ENCODE data around the gene FBXW4.

FBXW4 gene

DNA sequence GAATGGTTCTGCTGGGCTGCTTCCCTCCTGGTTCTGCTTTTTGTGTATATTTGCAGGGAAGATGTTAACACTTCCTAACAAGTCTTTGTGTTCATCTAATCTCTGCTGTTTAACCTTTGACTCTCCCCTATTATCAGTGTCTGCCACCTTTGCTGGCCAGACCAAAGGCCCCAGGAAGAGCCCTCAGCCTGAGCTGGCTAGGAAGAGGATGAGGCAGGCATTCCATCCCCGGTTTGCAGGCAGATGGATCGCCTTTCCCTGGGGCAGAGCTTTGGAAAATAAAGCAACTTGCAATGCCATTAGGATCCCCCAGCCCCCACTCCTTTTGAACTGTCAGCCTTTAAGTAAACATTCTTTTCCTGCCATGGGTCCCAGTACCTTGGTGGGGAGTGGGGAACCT lies 87.8 kb downstream of the FBXW4 start:
- TF ChIP-seq YY1 (IDR thresholded peaks at IDR 0.05; ENCODE audit: low read depth) (no peak), USF1 (IDR thresholded peaks at IDR 0.05) (no peak), TAF1 (IDR thresholded peaks at IDR 0.05; ENCODE audit: low read depth) (no peak), TEAD4 (IDR thresholded peaks at IDR 0.05) (no peak), EGR1 (IDR thresholded peaks at IDR 0.05) (no peak), NFIC (IDR thresholded peaks at IDR 0.05) (no peak), ZBTB7A (IDR thresholded peaks at IDR 0.05; ENCODE audit: low read depth) (no peak), FOXM1 (IDR thresholded peaks at IDR 0.05; ENCODE audit: borderline replicate concordance, low read depth) (no peak), TCF12 (IDR thresholded peaks at IDR 0.05; ENCODE audit: low read depth) (no peak), CREB1 (IDR thresholded peaks at IDR 0.05; ENCODE audit: low read depth) (no peak), RAD21 (IDR thresholded peaks at IDR 0.05; ENCODE audit: low read depth) (no peak), EP300 (IDR thresholded peaks at IDR 0.05; ENCODE audit: borderline replicate concordance) (no peak), CEBPB (IDR thresholded peaks at IDR 0.05) (no peak)
- TF ChIP-seq, protein P1, sequence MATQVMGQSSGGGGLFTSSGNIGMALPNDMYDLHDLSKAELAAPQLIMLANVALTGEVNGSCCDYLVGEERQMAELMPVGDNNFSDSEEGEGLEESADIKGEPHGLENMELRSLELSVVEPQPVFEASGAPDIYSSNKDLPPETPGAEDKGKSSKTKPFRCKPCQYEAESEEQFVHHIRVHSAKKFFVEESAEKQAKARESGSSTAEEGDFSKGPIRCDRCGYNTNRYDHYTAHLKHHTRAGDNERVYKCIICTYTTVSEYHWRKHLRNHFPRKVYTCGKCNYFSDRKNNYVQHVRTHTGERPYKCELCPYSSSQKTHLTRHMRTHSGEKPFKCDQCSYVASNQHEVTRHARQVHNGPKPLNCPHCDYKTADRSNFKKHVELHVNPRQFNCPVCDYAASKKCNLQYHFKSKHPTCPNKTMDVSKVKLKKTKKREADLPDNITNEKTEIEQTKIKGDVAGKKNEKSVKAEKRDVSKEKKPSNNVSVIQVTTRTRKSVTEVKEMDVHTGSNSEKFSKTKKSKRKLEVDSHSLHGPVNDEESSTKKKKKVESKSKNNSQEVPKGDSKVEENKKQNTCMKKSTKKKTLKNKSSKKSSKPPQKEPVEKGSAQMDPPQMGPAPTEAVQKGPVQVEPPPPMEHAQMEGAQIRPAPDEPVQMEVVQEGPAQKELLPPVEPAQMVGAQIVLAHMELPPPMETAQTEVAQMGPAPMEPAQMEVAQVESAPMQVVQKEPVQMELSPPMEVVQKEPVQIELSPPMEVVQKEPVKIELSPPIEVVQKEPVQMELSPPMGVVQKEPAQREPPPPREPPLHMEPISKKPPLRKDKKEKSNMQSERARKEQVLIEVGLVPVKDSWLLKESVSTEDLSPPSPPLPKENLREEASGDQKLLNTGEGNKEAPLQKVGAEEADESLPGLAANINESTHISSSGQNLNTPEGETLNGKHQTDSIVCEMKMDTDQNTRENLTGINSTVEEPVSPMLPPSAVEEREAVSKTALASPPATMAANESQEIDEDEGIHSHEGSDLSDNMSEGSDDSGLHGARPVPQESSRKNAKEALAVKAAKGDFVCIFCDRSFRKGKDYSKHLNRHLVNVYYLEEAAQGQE (IDR thresholded peaks at IDR 0.05; ENCODE audit: low read depth), result no peak
- TF ChIP-seq, protein P2, sequence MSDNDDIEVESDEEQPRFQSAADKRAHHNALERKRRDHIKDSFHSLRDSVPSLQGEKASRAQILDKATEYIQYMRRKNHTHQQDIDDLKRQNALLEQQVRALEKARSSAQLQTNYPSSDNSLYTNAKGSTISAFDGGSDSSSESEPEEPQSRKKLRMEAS (IDR thresholded peaks at IDR 0.05), result no peak

GRCh38 chr10:101602761-101603398 lies 92.1 kb downstream of the FBXW4 start:
- no peak for TF ChIP-seq CREB1 (IDR thresholded peaks at IDR 0.05; ENCODE audit: low read depth)
- TF ChIP-seq YY1 (IDR thresholded peaks at IDR 0.05; ENCODE audit: low read depth), result no peak
- no peak for TF ChIP-seq EGR1 (IDR thresholded peaks at IDR 0.05)
- TF ChIP-seq TAF1 (IDR thresholded peaks at IDR 0.05; ENCODE audit: low read depth), result no peak
- no peak for TF ChIP-seq TCF12 (IDR thresholded peaks at IDR 0.05; ENCODE audit: low read depth)
- TF ChIP-seq NFIC (IDR thresholded peaks at IDR 0.05), result no peak
- peak; percentile 91 for TF ChIP-seq RAD21 (IDR thresholded peaks at IDR 0.05; ENCODE audit: low read depth)

DNA sequence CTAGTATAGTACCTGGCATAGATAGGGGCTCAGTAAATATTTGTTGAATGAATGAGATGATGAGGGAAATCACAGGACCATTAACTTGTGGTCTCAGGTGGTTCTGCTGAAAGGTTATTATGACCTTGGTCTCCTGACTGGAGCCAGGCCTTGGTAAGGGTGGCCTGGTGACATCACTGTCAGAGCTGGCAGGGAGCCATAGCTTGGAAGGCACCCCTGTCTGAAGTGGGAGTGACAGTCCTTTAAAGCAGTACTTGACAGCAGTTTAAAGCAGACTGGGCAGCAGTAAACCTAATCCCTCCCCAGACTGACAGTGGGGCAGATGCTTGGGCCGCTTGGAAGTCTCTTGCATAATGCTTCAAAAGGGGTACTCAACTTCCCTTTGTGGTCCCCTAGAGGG lies 93.4 kb downstream of the FBXW4 start:
- no peak for TF ChIP-seq FOXM1 (IDR thresholded peaks at IDR 0.05; ENCODE audit: borderline replicate concordance, low read depth)
- no peak for TF ChIP-seq NFIC (IDR thresholded peaks at IDR 0.05)
- no peak for TF ChIP-seq TAF1 (IDR thresholded peaks at IDR 0.05; ENCODE audit: low read depth)
- TF ChIP-seq USF1 (IDR thresholded peaks at IDR 0.05), result no peak
- TF ChIP-seq EP300 (IDR thresholded peaks at IDR 0.05; ENCODE audit: borderline replicate concordance), result no peak
- no peak for TF ChIP-seq CREB1 (IDR thresholded peaks at IDR 0.05; ENCODE audit: low read depth)
- TF ChIP-seq TEAD4 (IDR thresholded peaks at IDR 0.05), result no peak
- no peak for TF ChIP-seq EGR1 (IDR thresholded peaks at IDR 0.05)
- TF ChIP-seq, protein P2 (IDR thresholded peaks at IDR 0.05), result no peak
- TF ChIP-seq RAD21 (IDR thresholded peaks at IDR 0.05; ENCODE audit: low read depth), result no peak
- TF ChIP-seq CEBPB (IDR thresholded peaks at IDR 0.05), result no peak
- TF ChIP-seq YY1 (IDR thresholded peaks at IDR 0.05; ENCODE audit: low read depth), result no peak
- no peak for TF ChIP-seq TCF12 (IDR thresholded peaks at IDR 0.05; ENCODE audit: low read depth)
- no peak for TF ChIP-seq ZBTB7A (IDR thresholded peaks at IDR 0.05; ENCODE audit: low read depth)
- TF ChIP-seq, protein P1 (IDR thresholded peaks at IDR 0.05; ENCODE audit: low read depth), result no peak

DNA sequence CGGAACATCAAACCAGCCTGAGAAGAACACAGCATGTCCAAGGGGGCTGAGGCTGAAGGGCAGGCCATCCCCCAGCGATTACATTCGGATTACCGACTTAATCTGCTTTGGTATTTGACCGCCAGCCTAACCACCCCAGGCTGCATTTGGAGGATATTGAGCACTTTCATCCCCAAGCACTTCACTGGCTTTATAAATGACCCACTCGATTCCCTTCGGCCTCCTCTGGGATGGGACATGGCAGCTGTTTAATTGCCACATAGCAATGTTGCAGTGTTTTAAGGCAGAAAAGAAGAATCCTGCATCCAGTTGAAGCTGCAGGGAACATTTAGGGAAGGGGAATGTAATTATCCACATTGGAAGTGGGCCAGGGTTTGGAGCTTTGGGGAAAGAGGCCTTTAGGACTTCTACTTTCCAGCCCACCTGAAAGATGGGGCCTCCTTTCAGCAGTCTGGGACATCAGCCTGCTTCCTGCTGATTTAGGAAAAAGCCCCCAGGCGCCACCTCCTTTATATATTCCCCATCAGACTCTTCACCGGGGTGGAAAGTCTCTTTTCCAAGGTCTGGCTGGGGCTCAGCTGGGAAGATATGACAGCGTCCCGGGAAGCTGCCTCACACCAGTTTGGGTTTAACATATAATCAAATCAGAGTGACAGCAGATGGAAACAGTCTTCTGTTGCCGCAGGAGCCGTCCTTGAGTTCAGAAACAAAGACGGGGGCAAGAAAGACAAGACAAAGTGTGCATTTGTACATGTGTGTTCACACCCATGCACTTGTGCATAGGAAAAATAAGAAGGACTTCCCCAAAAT lies 97.7 kb downstream of the FBXW4 start:
- TF ChIP-seq TCF12 (IDR thresholded peaks at IDR 0.05; ENCODE audit: low read depth) (no peak), FOXM1 (IDR thresholded peaks at IDR 0.05; ENCODE audit: borderline replicate concordance, low read depth) (no peak), TEAD4 (IDR thresholded peaks at IDR 0.05) (no peak), USF1 (IDR thresholded peaks at IDR 0.05) (no peak), NFIC (IDR thresholded peaks at IDR 0.05) (no peak), YY1 (IDR thresholded peaks at IDR 0.05; ENCODE audit: low read depth) (no peak), EP300 (IDR thresholded peaks at IDR 0.05; ENCODE audit: borderline replicate concordance) (no peak), ZBTB7A (IDR thresholded peaks at IDR 0.05; ENCODE audit: low read depth) (no peak), TAF1 (IDR thresholded peaks at IDR 0.05; ENCODE audit: low read depth) (no peak), EGR1 (IDR thresholded peaks at IDR 0.05) (no peak), CREB1 (IDR thresholded peaks at IDR 0.05; ENCODE audit: low read depth) (no peak), RAD21 (IDR thresholded peaks at IDR 0.05; ENCODE audit: low read depth) (no peak), CEBPB (IDR thresholded peaks at IDR 0.05) (no peak)
- TF ChIP-seq, protein P1 (IDR thresholded peaks at IDR 0.05; ENCODE audit: low read depth), result no peak
- TF ChIP-seq, protein P2 (IDR thresholded peaks at IDR 0.05), result no peak
